GM19455 (cell line): ENCODE data around the gene IL19.
"Not testable (repeated sequence)": the region's sequence is repeated elsewhere in the genome, so short reads cannot be mapped to it uniquely, and the experiment has no call there.

ENCODE experiments used
- ATAC-seq: cut with Tn5 transposase; IDR thresholded peaks from one replicate; pipeline ENCODE4 v1.9.1; 2021; ENCODE audit not compliant: unreplicated experiment

IL19 gene

DNA sequence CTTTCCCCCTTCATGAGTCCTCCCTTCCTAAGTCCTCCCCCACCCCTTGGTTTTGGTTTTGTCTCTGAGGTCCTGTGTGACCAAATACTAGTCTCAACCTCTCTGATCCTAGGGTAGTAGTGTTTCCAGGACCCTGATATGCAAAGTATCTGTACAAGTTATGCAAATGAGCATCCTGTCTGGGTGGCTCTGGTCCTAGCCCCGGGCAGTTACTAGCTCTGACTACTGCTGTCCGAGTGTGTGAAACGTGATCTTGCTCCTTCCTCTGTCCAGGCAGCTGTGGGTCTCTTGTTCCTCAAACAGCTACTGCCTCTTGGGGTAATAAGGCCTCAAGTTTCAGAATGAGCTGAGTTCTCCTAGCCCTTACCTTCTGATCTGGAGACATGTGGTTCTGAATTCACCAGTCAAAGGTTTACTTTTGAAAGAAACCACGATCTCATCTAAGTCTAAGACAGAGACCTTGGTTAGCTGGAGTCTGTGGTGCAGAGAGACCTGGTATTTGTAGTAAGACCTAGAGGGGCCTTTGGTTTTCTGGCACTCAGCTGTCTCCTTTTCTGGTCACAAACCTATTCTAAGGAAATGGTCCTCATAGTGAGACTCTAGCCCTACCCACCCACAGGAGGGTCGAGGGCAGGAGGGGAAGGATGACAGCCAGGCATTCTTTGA lies 31.0 kb upstream of the IL19 start:
- peak; percentile 79 for ATAC-seq

DNA sequence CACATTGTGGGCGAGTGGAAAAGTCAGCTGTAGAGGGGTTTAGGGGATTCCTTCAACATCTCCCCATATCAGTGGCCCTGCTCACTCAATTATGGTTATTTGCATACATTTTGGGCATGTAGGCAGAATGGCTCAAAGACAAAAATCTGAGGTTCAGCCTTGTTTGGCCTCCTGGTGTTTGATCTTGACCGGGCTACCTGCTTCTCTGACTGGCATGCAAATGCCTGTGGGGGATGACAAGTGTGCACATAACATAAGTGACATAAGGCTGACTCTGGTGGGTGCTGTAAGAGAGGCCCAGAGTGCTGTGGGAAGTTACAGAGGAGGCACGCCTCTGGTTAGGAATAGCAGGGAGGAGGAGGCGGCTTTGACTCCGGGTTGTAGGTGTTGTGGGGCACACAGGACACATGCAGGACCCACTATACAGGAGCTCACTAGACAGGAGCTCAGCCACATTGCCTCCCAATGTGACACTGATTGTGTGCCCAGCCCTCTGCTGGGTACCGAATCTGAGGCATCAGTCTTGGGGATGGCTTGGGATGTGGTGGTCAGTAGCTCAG lies 29.4 kb upstream of the IL19 start:
- ATAC-seq: no peak

DNA sequence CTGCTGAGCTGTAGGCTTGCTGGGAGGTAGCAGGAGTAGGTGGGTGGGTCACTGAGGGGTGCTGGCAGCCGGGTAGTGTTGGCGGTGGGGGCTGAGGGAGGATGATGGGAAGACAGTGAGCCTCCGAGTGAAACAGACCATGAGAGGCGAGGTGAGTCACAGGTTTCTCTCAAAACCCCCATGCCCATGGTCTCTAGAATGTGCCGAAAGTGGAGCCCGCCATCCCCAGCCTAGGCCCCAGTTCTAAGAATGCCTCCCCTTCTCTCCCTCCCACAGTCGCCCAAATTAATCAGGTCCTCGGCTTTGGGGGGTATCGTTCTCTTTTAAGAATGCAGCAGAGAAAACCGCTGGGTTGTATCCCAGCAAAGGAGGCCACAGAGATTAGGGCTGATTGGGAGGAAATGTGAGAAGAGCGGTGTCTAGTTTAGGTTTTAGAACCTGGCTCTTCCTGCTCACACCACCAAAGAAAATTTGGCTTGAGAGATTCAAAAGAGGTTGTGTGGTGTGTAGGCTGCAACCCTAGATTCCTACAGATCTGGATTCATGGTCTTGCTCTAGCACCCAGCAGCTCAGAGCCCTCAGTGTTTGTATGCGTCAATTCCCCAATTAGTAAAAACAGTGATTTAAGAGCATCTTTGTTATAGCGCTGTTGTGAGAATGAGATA lies 27.7 kb upstream of the IL19 start:
- ATAC-seq: no peak

DNA sequence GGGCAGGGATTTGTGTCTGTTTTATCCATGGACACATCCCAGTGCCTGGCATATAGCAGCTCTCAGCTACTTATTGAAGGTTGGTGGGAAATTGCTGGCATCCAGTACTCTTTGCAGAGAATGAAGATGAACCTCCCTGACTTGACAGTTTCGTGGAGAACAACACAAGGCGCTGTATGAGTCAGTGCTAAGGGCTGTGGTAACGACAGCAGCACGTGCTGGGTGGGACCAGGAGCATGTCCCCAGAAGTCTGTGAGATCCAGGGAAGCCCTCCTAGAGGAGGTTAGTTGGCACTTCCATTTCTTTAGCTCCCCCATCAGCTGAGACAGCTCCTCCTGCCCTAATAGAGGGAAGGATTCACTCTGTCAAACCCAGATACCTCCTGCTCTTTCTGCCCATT lies 25.9 kb upstream of the IL19 start:
- no peak for ATAC-seq

DNA sequence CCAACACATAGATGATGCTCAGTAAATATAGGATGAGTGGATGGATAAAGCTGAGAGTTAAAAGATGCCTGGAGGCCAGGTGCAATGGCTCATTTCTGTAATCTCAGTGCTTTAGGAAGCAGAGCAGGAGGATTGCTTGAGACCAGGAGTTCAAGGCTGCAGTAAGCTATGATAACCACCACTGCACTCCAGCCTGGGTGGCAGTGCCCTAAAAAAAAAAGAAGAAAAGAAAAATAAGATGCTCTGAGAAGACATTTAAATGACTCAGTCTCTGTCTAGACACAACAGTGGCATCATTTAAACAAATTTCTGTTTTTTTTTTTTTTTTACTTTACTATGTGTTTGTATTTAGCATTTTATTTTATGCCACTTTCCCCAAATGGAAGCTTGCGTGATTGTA lies 25.3 kb upstream of the IL19 start:
- no peak for ATAC-seq

DNA sequence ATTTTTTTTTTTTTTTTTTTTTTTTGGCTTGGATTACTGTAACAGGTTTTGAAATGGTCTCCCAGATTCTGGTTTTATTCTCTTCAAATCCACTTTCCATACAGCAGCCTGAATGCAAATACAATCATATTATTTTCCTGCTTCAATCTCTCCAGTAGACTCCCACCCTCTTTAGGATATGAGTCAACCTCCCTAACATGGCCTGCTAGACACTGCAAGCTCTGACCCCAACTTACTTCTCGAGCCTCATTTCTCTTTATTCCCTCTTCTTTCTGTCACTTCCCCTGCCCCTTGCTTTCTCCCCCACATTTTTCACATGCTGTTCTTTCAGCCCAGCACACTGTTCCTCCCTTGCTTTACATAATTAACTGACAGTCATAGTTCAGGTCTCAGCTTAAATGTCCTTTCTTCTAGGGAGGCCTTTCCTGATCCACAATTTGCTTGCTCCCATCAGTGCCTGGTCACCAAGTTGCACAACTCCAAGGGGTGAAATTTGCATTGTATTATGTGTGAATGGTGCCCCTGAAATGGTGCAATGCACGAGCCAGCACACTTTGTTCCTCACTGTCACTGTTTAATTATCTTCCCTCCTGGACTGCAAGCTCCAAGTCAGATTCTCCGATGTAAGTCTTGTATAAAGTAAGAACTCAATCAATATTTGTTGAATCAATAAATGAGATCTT lies 22.1 kb upstream of the IL19 start:
- ATAC-seq: no peak

DNA sequence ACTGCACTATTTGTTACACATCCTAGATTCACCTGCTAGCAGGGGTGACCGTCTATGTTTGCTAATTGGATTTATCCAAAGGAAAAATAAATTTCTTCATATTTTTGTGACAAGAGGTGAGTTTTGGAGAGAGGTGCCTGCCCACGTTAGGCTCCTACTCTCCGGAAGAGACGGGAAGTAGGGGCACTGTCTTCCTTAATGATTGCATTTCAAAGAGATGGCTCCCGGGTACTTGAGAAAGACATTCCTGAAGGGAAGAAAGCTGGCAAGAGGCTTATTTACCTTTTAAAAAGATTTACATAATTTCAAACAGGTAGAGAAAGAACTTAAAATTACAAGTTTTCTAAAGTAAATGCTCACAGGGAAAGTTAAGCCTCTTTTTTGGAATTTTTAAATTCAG lies 18.7 kb upstream of the IL19 start:
- no peak for ATAC-seq

DNA sequence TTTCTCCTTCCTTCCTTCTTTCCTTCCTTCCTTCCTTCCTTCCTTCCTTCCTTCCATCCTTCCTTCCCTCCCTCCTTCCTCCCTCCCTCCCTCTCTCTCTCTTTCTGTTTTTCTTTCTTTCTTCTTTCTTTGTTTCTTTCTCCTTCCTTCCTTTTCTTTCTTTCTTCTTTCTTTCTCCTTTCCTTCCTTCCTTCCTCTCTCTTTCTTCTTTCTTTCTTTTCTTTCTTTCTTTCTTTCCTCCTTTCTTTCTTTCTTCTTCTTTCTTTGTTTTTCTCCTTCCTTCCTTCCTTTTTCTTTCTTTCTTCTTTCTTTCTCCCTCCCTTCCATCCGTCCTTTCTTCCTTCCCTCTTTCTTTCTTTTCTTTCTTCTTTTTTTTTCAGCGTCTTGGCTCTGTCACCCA lies 18.1 kb upstream of the IL19 start:
- no peak for ATAC-seq

DNA sequence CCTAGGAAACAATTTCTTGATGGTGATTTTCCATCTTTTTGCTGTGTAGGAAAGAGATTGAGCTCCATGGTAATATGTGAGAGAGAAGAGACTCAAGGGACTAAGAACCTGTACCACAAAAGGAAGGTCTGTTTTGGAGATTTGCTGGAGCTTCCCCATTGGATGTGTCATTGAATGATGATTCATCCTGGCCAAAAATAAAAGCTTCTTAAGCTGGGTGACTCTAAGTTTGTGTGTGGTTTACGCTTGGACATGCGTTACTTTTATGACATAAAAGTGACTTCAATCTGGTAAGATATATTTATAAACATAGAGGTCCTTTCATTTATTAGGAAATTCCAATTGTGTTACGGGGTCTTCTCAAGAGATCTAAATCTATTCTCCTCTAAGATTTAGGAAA lies 17.4 kb upstream of the IL19 start:
- no peak for ATAC-seq

DNA sequence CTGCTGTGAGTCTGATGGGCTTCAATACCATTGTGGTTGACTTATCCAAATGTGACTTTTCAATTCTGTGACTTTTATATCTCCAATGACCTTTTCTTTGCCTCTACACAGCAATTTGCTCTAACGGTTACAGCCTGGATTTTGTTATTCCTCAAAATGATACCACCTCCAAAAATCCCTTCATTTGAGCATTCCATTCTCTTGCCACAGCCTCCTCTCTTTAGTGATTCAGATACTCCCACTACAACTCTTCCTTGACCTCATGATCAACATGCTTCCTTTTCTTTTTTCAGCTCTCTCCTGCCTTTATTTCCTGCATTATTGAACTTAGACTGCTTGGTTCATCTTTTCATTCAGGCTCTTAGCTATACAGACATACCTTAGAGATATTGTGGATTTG lies 16.6 kb upstream of the IL19 start:
- ATAC-seq: no peak

DNA sequence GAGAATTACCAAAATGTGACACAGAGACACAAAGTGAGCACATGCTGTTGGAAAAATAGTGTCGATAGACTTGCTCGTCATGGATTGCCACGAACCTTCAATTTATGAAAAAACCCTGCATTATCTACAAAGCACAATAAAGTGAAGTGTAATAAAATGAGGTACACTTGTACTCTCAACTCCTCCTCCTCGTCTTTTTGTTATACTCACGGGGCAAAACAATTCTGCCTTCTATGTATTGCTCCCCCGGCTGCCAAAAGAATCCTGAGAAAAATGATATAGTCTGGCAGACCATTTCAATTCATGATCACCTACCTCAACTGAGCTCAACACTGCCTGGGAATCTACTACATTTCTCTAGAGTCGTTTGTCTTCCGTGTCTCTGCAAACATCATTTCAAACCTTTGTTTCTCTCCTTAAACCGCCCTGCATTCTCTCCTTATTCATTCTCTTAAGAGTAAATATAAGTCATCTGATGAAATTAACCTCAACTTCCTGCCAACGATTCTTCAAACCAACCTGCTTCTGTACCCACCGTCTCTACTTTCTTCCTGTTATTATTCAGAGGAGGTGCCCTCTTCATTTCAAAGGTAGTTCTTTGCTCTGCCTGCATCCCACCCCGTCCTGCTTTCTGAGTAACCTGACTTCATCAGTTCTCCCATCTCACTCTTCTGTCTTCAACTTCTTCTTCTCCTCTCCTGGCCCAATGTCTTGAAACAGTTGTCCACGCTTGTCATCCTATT lies 12.9 kb upstream of the IL19 start:
- ATAC-seq: no peak

DNA sequence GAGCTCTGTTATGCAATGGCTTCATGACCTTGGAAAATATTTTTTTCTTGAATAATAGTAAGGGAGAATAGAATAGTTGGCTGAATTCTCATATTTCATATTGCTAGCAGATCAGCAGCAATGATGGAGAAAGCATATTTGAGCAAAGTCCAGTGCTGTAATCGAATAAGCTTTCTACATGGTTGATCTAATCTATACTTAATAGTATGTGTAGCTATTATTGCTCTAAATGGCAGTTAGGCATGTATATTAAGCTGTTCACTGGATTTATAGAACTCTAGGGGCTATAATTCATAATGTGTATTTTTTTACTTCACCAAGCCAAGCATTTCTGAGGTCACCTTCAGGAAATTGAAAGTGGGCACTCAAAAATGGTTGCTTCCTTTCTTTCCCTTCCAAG lies 10.0 kb upstream of the IL19 start:
- no peak for ATAC-seq

DNA sequence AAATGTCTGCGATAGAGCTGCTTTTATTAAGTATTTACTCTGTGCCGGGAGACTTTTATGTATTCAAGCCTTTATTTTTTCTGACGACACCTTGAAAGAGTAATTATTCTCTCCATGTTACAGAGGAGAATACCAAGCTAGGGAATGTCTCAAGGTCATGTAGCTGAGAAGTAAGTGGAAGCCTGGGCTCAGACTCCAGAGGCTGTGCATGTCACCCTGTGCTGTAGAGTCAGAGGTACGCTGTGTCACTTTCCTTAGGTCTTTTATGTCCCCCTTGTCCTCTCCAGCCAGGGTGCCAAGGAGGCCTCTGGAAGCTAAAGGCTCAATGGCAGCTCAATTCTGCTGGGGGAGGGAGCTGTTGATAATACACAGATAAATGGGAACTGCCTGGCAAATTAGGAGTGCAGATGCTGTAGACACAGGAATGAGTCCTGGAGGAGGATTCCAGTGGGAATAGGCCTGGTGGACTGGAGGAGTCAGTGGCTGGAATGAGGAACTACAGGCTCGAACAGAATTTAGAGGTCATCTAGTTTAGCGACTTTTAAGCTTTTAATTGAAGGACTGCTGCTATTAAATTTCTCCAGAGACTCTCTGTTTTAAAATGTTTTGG lies 9.3 kb upstream of the IL19 start:
- no peak for ATAC-seq

DNA sequence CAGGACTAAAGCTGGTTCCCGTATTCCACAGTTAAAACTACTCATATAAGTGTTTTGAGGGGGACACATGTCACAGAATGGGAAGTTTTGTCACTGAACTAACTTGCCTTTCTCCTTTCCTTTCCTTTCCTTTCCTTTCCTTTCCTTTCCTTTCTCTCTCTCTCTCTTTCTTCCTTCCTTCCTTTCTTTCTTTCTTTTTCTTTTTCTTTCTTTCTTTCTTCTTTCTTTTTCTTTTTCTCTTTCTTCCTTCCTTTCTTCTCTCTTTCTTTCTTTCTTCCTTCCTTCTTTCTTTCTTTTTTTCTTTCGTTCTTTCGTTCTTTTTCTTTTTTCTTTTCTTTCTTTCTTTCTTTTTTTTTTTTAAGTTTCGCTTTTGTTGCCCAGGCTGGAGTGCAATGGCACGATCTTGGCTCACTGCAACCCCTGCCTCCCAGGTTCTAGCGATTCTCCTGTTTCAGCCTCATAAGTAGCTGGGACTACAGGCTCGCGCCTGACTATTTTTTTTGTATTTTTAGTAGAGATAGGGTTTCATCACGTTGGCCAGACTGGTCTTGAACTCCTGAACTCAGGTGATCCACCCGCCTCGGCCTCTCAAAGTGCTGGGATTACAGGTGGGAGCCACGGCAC lies 7.7 kb upstream of the IL19 start:
- ATAC-seq: not testable (repeated sequence)

DNA sequence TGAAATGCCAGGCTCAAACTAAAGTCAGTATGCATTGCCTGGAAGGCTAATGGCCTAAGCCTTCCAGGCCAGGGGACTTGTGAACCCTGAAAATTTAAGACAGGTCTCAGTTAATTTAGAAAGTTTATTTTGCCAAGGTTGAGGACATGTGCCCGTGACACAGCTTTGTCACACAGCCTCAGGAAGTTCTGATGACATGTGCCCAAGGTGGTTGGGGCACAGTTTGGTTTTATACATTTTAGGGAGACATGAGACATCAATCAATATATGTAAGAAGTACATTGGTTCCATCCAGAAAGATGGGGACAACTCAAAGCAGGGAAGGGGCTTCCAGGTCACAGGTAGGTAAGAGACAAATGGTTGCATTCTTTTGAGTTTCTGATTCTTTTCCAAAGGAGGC lies 4.8 kb upstream of the IL19 start:
- not testable (repeated sequence) for ATAC-seq

DNA sequence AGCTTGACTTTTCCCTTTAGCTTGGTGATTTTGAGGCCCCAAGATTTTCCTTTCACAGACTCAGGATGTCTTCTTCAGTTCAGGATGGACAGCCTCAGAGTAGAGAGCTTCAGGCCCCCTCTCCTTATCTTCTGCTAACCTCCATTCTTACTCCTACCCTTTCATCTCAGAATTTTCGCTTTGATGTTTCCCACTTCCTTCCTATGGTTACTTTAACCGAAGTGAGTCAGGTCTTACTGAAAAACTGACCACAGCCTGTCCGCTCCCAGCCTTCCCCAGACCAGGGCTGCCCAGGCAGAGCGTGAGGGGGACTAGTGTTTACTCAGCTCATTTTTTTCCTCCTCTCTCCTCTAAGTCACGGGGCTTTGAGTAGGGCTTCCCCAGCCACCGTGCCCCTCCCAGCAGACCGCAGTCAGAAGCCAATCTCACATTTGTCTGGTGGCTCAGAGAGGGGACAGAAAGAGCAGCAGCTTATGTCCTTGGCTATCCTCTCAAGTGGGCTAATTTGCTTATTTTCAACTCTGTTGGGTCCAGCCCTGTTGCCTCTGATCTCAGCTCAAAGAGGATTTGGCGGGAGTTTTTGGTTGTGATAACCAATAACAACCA lies 4.2 kb upstream of the IL19 start:
- ATAC-seq: no peak

DNA sequence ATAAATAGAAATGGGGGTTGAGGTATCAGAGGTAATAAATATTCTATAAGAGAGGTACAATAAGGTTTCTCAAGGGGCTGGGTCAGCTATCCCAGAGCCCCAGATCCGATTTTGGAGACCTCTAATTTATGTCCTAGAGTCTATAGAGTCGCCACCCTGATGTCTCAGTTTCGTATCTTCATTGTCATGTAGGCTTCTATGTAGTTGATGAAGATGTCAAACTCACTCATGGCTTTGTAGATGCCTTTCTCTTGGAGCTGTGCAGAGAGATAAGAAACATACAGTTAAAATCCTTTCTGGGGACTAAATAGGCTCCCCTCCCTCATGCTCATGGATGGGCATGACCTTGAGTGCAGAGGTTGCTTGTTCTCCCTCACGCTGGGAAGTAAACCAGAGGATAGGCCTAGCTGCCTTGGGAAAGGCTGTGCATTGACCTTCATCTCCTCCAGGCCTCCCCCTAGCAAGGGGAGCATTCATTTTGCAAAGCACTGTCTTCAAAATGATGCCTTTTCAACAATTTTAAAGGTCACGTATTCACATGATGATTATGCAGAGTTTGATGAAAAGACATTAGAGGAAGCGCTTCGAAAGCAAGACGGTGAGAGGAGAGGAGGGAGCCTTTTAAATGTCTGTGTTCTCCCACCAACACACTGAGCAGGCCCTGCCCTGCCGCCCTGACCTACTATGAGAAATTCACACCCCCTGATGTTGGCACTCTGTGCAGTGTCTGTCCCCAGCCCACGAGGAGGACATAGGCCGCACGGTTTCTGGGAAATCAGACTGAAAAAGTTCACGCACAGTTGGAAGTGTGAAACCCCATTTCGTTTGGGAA lies 1.9 kb upstream of the IL19 start:
- ATAC-seq: peak; percentile 9

DNA sequence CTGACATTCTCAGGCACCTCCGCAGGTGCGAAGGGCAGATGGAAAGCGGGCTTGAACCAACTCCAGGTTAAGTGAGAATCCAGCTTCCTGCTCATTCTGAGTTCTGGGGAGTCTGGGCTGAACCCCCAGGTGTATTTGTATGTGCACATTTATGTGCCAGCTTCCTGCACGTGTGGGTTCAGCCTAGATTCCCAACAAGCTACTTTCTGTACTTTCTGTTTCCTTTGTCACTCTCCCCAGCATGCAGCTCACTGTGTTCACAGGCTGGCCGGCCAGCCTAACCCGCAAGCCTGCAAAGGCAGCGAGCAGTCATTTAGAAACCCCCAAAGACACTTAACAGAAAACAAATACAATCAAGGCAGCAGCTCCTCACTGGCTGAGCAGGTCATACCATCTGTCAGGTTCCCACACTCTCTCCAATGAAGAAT lies 1.3 kb upstream of the IL19 start:
- peak; percentile 60 for ATAC-seq

DNA sequence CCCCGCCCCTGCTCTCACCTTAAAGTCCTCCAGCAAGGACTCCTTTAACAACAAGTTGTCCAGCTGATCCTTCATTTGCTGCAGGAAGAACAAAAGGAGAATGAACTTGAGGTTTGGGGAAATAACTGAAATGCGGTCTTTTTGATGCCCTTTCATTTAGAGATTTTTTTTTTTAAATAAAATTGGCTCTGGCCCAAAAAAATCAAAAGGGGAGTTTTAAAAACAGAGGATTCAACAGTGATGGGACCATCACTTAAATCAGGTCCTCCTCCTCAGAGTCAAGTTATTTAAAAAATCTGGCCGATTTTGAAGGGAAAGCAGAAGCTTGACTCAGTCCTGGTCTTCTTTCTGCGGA lies 742 bp downstream of the IL19 start:
- no peak for ATAC-seq
